HCT116 (cell line): ENCODE measurements around the gene USP43. TPM values are rescaled to one million over a fixed set of nuclear protein-coding genes. Genes with fewer than 3 reads are reported as not detected.
"Not testable (repeated sequence)": the region's sequence is repeated elsewhere in the genome, so short reads cannot be mapped to it uniquely, and the experiment has no call there.

Experiments used
- ATAC-seq: fragments of 200-7000 bp; cut with Tn5 transposase; 2 replicates; pipeline ENCODE4 v1.9.1; 2020; ENCODE audit warnings: mild to moderate bottlenecking, moderate library complexity
- BruUV-seq: library from RNA; stranded (reverse); fragments of 400-500 nt; replicated peaks from 2 replicates; lab custom pipeline; 2021; lab: Mats Ljungman, UMichigan
- CTCF ChIA-PET: fragments of 300-600 bp; sonication (Branson Sonifier 250); formaldehyde crosslinking; loops from one replicate; lab custom pipeline; 2021; ENCODE audit warnings: antibody characterized with exemption; lab: Charles Lee
- POLR2A ChIA-PET: fragments of 300-600, 350-600 bp; sonication (Branson Sonifier 250); formaldehyde crosslinking; loops from one replicate; lab custom pipeline; 2021; ENCODE audit warnings: antibody characterized with exemption; lab: Charles Lee
- RAD21 ChIA-PET, 2 experiments: fragments of 300-600 bp; sonication (Branson Sonifier 250); formaldehyde crosslinking; loops; one replicate each; lab custom pipeline; 2023; ENCODE audit warnings: low total read pairs in 2 of 2; ENCODE audit not compliant: uncharacterized antibody in 2 of 2, unreplicated experiment in 2 of 2, low non-redundant PET in 1 of 2; lab: Charles Lee
- DNase-seq: peaks from one replicate; pipeline ENCODE4 v3.0.0-alpha.2; 2010; ENCODE audit warnings: low read depth, low spot score
- H2AFZ ChIP-seq: fragments of 200-600 bp; shearing (Covaris generic), sonication (generic); 2 replicates; pipeline ENCODE4 v1.6.1; 2017; ENCODE audit warnings: low read depth, mixed run types, mixed read lengths, antibody characterized with exemption, low read length; ENCODE audit not compliant: poor library complexity, severe bottlenecking
- H3K27ac ChIP-seq: 2 replicates; pipeline ENCODE4 v1.5.1; 2012; ENCODE audit warnings: low read depth, low read length
- H3K27me3 ChIP-seq: fragments of 200-600 bp; sonication (generic); 2 replicates; pipeline ENCODE4 v1.6.1; 2016; ENCODE audit warnings: mixed run types, low read length, mixed read lengths; ENCODE audit not compliant: insufficient read depth
- H3K36me3 ChIP-seq, 2 experiments: fragments of 200-500 bp in 1 of 2; fragments of 200-600 bp in 1 of 2; sonication (Bioruptor generic) in 1 of 2; sonication (generic) in 1 of 2; 2 replicates each; pipeline versions ENCODE4 v1.5.1 to v1.6.1; 2014 to 2016; ENCODE audit warnings: low read length in 2 of 2, inconsistent platforms in 1 of 2, mixed read lengths in 1 of 2, mixed run types in 1 of 2; ENCODE audit not compliant: insufficient read depth in 2 of 2, control insufficient read depth in 1 of 2
- H3K4me1 ChIP-seq, 2 experiments: fragments of 200-600 bp in 1 of 2; sonication (generic) in 1 of 2; 2 replicates each; pipeline versions ENCODE4 v1.5.1 to v1.6.1; 2012 to 2017; ENCODE audit warnings: low read length in 2 of 2, inconsistent platforms in 1 of 2, mild to moderate bottlenecking in 1 of 2, mixed read lengths in 1 of 2, mixed run types in 1 of 2, moderate library complexity in 1 of 2; ENCODE audit not compliant: insufficient read depth in 2 of 2, control insufficient read depth in 1 of 2
- H3K4me2 ChIP-seq: fragments of 200-600 bp; sonication (generic); 2 replicates; pipeline ENCODE4 v1.6.1; 2017; ENCODE audit warnings: mixed run types, low read length, mixed read lengths
- H3K4me3 ChIP-seq, 2 experiments: fragments of 200-600 bp in 1 of 2; sonication (generic) in 1 of 2; replicated peaks in 1 of 2; 2 replicates each; pipeline ENCODE4 v1.5.1; 2011 to 2016; ENCODE audit warnings: low read length in 2 of 2, control low read depth in 1 of 2, low read depth in 1 of 2, mild to moderate bottlenecking in 1 of 2, mixed read lengths in 1 of 2, mixed run types in 1 of 2
- H3K79me2 ChIP-seq: fragments of 200-600 bp; sonication (generic); 2 replicates; pipeline ENCODE4 v1.6.1; 2017; ENCODE audit warnings: mild to moderate bottlenecking, mixed run types, low read length, moderate library complexity, mixed read lengths; ENCODE audit not compliant: insufficient read depth
- H3K9ac ChIP-seq: fragments of 200-600 bp; sonication (generic); 2 replicates; pipeline ENCODE4 v1.6.1; 2016; ENCODE audit warnings: low read length, mixed read lengths
- H3K9me2 ChIP-seq: fragments of 200-600 bp; sonication (generic), shearing (Covaris generic); 2 replicates; pipeline ENCODE4 v1.6.1; 2017; ENCODE audit warnings: mixed run types, mild to moderate bottlenecking, moderate library complexity; ENCODE audit not compliant: insufficient read depth
- H3K9me3 ChIP-seq, 2 experiments: fragments of 200-500 bp in 1 of 2; fragments of 200-600 bp in 1 of 2; sonication (Bioruptor generic) in 1 of 2; sonication (generic) in 1 of 2; 2 replicates each; pipeline ENCODE4 v1.6.1; 2014 to 2017; ENCODE audit warnings: low read length in 2 of 2, mixed read lengths in 2 of 2, inconsistent platforms in 1 of 2, low read depth in 1 of 2, mild to moderate bottlenecking in 1 of 2, mixed run types in 1 of 2, moderate library complexity in 1 of 2; ENCODE audit not compliant: control insufficient read depth in 1 of 2, insufficient read depth in 1 of 2
- H4K20me1 ChIP-seq: fragments of 200-600 bp; sonication (generic), shearing (Covaris generic); 2 replicates; pipeline ENCODE4 v1.6.1; 2017; ENCODE audit warnings: mixed run types, mild to moderate bottlenecking, moderate library complexity; ENCODE audit not compliant: insufficient read depth
- ATF3 ChIP-seq: IDR thresholded peaks from 2 replicates; pipeline ENCODE4 v1.6.1; 2012
- CBX3 ChIP-seq: IDR thresholded peaks from 2 replicates; pipeline ENCODE4 v1.6.1; 2012; ENCODE audit warnings: low read depth
- CTCF ChIP-seq, 3 experiments: fragments of 200-600 bp in 1 of 3; sonication (generic) in 1 of 3; IDR thresholded peaks in 2 of 3; conservative IDR thresholded peaks in 1 of 3; 2 replicates each; pipeline ENCODE4 v1.5.1; 2012 to 2017; ENCODE audit warnings: low read depth in 2 of 3, low read length in 2 of 3, antibody characterized with exemption in 1 of 3, borderline replicate concordance in 1 of 3, control low read depth in 1 of 3, mild to moderate bottlenecking in 1 of 3, mixed read lengths in 1 of 3, mixed run types in 1 of 3, moderate library complexity in 1 of 3; ENCODE audit not compliant: insufficient read depth in 1 of 3
- EGR1 ChIP-seq: IDR thresholded peaks from 2 replicates; pipeline ENCODE4 v1.6.1; 2012; ENCODE audit warnings: low read depth
- ELF1 ChIP-seq: IDR thresholded peaks from 2 replicates; pipeline ENCODE4 v1.6.1; 2012; ENCODE audit warnings: low read depth, borderline replicate concordance
- EZH2 ChIP-seq: fragments of 200-600 bp; sonication (generic); IDR thresholded peaks from 2 replicates; pipeline ENCODE4 v1.6.1; 2017; ENCODE audit warnings: antibody characterized with exemption, mixed run types
- FOSL1 ChIP-seq: IDR thresholded peaks from 2 replicates; pipeline ENCODE4 v1.6.1; 2012; ENCODE audit warnings: low read depth
- POLR2A ChIP-seq: IDR thresholded peaks from 2 replicates; pipeline ENCODE4 v1.7.0; 2011; ENCODE audit warnings: borderline replicate concordance; ENCODE audit not compliant: insufficient read depth, insufficient read length; ENCODE audit errors: extremely low read depth
- POLR2AphosphoS5 ChIP-seq: IDR thresholded peaks from 2 replicates; pipeline ENCODE4 v1.6.1; 2011; ENCODE audit warnings: mild to moderate bottlenecking, low read depth, low read length, moderate library complexity
- RAD21 ChIP-seq: IDR thresholded peaks from 2 replicates; pipeline ENCODE4 v1.6.1; 2012; ENCODE audit warnings: low read depth, mild to moderate bottlenecking
- SIN3A ChIP-seq: IDR thresholded peaks from 2 replicates; pipeline ENCODE4 v1.6.1; 2012; ENCODE audit warnings: low read depth
- SP1 ChIP-seq: IDR thresholded peaks from 2 replicates; pipeline ENCODE4 v1.6.1; 2012; ENCODE audit warnings: low read depth
- TCF7L2 ChIP-seq: IDR thresholded peaks from 2 replicates; pipeline ENCODE4 v1.7.0; 2011; ENCODE audit warnings: borderline replicate concordance, inconsistent platforms; ENCODE audit not compliant: insufficient read depth, insufficient read length; ENCODE audit errors: extremely low read depth
- YY1 ChIP-seq: IDR thresholded peaks from 2 replicates; pipeline ENCODE4 v1.6.1; 2011; ENCODE audit warnings: low read length, low read depth, moderate library complexity, mild to moderate bottlenecking; ENCODE audit not compliant: insufficient replicate concordance; ENCODE audit errors: extremely low read depth
- ZBTB33 ChIP-seq: IDR thresholded peaks from 2 replicates; pipeline ENCODE4 v1.6.1; 2011; ENCODE audit warnings: mild to moderate bottlenecking, low read length, moderate library complexity; ENCODE audit not compliant: insufficient replicate concordance; ENCODE audit errors: extremely low read depth
- ZFX ChIP-seq: fragments of 450-650 bp; IDR thresholded peaks from 2 replicates; pipeline ENCODE4 v1.6.1; 2017
- ZNF274 ChIP-seq: fragments of 200-500 bp; sonication (Bioruptor generic); IDR thresholded peaks from 2 replicates; pipeline ENCODE4 v1.6.1; 2014; ENCODE audit warnings: mild to moderate bottlenecking, low read depth, low read length, inconsistent platforms
- intact Hi-C: fragments of 100-400 bp; cut with micrococcal nuclease; formaldehyde crosslinking; loops from 2 replicates; pipeline ENCODE4 v1.10.0; 2022
- total RNA-seq: library from RNA; stranded (reverse); gene quantifications from one replicate; pipeline ENCODE4 v1.2.1, GENCODE V29; 2021; ENCODE audit not compliant: unreplicated experiment

USP43 gene
- total RNA-seq, 1 experiment from 2014 or later = 8.0 TPM

GRCh38 chr17:9661027-9661426, 15.7 kb downstream of the USP43 start:
- intact Hi-C loops = no loop called here
- Histone ChIP-seq H2AFZ (no peak overlapping the region), H3K27ac (no peak overlapping the region), H3K36me3 (0 out of 4 replicates have a peak, but pooled peaks cover 0 to 3% of the 10 kb centered on the region in 2 experiments), H3K9me2 (no peaks in the 10 kb centered on the region), H3K79me2 (no peaks in the 10 kb centered on the region), H3K9ac (no peak overlapping the region), H4K20me1 (no peaks in the 10 kb centered on the region), H3K27me3 (no peaks in the 10 kb centered on the region), H3K9me3 (no peaks in the 10 kb centered on the region), H3K4me3 (no peak overlapping the region), H3K4me2 (no peak overlapping the region), H3K4me1 (0 out of 4 replicates have a peak, but pooled peaks cover 0 to 5% of the 10 kb centered on the region in 2 experiments)
- DNase-seq = no peak
- CTCF ChIA-PET = no interaction called here
- RAD21 ChIA-PET = no interaction called here
- ATAC-seq = no peak
- BruUV-seq = no TSS peak
- POLR2A ChIA-PET = no interaction called here
- no peak for TF ChIP-seq ATF3
- TF ChIP-seq ZBTB33 = no peak
- no peak for TF ChIP-seq SIN3A
- no peak for TF ChIP-seq RAD21
- no peak for TF ChIP-seq ELF1
- no peak for TF ChIP-seq FOSL1
- TF ChIP-seq CBX3 = no peak
- TF ChIP-seq EZH2 = no peak
- TF ChIP-seq YY1 = no peak
- no peak for TF ChIP-seq POLR2AphosphoS5
- TF ChIP-seq ZNF274 = no peak
- TF ChIP-seq EGR1 = no peak
- TF ChIP-seq SP1 = no peak
- no peak for TF ChIP-seq ZFX
- no peak for TF ChIP-seq POLR2A
- no peak for TF ChIP-seq CTCF (IDR thresholded peaks at IDR 0.05 in 2 of 3, conservative IDR thresholded peaks at IDR 0.05 in 1 of 3; ENCODE audit: borderline replicate concordance in 1 of 3, insufficient read depth in 1 of 3, low read depth in 2 of 3, low read length in 2 of 3)
- no peak for TF ChIP-seq TCF7L2

DNA sequence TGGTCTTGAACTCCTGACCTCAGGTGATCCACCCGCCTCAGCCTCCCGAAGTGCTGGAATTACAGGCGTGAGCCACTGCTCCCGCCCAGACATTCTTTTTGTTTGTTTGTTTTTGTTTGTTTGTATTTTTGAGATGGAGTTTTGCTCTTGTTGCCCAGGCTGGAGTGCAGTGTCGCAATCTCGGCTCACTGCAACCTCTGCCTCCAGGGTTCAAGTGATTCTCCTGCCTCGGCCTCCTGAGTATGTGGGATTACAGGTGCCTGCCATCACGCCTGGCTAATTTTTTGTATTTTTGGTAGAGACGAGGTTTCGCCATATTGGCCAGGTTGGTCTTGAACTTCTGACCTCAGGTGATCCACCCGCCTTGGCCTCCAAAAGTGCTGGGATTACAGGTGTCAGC, 18.2 kb downstream of the USP43 start:
- H3K27ac ChIP-seq, H3K4me3 ChIP-seq, H3K36me3 ChIP-seq, DNase-seq, H3K27me3 ChIP-seq, H4K20me1 ChIP-seq, intact Hi-C loops, H3K79me2 ChIP-seq, H3K4me2 ChIP-seq, RAD21 ChIA-PET, ATAC-seq, CTCF ChIA-PET, H3K9me2 ChIP-seq, POLR2A ChIA-PET, H3K9me3 ChIP-seq, H3K4me1 ChIP-seq, BruUV-seq, H3K9ac ChIP-seq, H2AFZ ChIP-seq: not testable (repeated sequence)
